Hepatocyte (in vitro differentiated cells): ENCODE measurements around the gene HTR3D.

Source experiments
- CTCF ChIP-seq: fragments of 200-600 bp; sonication (generic); IDR thresholded peaks from 2 replicates; pipeline ENCODE4 v1.5.1; 2016; ENCODE audit warnings: antibody characterized with exemption, mild to moderate bottlenecking; ENCODE audit not compliant: poor library complexity
- EZH2 ChIP-seq: fragments of 200-600 bp; sonication (generic); IDR thresholded peaks from 2 replicates; pipeline ENCODE4 v1.6.1; 2016; ENCODE audit warnings: antibody characterized with exemption, mild to moderate bottlenecking, borderline replicate concordance
- EZH2phosphoT487 ChIP-seq: fragments of 200-600 bp; sonication (generic); IDR thresholded peaks from one replicate; pipeline ENCODE4 v1.6.1; 2018; ENCODE audit warnings: antibody characterized with exemption, mild to moderate bottlenecking, low read depth, moderate library complexity; ENCODE audit not compliant: unreplicated experiment, severe bottlenecking

DNA sequence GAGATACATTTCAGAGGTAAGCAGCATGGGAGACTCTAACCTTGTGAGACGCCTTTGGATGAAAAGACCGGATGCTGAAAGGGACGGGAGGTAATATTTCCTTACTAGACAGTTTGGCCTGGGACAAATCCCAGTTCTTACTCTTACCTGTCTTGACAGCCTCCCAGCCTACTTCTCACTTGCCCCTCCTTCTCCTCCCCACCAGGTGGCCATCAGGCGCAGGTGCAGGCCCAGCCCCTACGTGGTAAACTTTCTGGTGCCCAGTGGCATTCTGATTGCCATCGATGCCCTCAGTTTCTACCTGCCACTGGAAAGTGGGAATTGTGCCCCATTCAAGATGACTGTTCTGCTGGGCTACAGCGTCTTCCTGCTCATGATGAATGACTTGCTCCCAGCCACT lies 6.3 kb downstream of the HTR3D start:
- TF ChIP-seq CTCF (no peak), EZH2phosphoT487 (no peak), EZH2 (no peak)
